Duodenal mucosa (tissue), 2 donors: ENCODE data around the gene MDGA2.
"Not testable (repeated sequence)": the region's sequence is repeated elsewhere in the genome, so short reads cannot be mapped to it uniquely, and the experiment has no call there.

Experiments used
- H3K27ac ChIP-seq: one replicate; pipeline ENCODE4 v1.7.0; 2013; ENCODE audit warnings: low read depth, low read length
- H3K27me3 ChIP-seq, 2 donors: one replicate each; pipeline ENCODE4 v1.7.0; 2013; ENCODE audit warnings: low read length in 2 of 2, control low read depth in 1 of 2; ENCODE audit not compliant: insufficient read depth in 2 of 2, control insufficient read depth in 1 of 2
- H3K36me3 ChIP-seq, 2 donors: one replicate each; pipeline ENCODE4 v1.7.0; 2013; ENCODE audit warnings: low read length in 2 of 2, control low read depth in 1 of 2; ENCODE audit not compliant: insufficient read depth in 2 of 2, control insufficient read depth in 1 of 2
- H3K4me1 ChIP-seq, 2 donors: one replicate each; pipeline ENCODE4 v1.7.0; 2013; ENCODE audit warnings: low read length in 2 of 2, control low read depth in 1 of 2; ENCODE audit not compliant: insufficient read depth in 2 of 2, control insufficient read depth in 1 of 2
- H3K4me3 ChIP-seq, 2 donors: one replicate each; pipeline ENCODE4 v1.7.0; 2013; ENCODE audit warnings: low read length in 2 of 2, low read depth in 1 of 2
- H3K9ac ChIP-seq, 2 donors: one replicate each; pipeline ENCODE4 v1.7.0; 2013; ENCODE audit warnings: low read length in 2 of 2, low read depth in 1 of 2
- H3K9me3 ChIP-seq, 2 donors: one replicate each; pipeline ENCODE4 v1.7.0; 2013; ENCODE audit warnings: low read length in 2 of 2, control low read depth in 1 of 2; ENCODE audit not compliant: control insufficient read depth in 1 of 2

Gene MDGA2

GRCh38 chr14:47269756-47270492, 405.5 kb downstream of the MDGA2 start:
- Histone ChIP-seq H3K27me3 (no peaks in the 10 kb centered on the region), H3K9me3 (no peaks in the 10 kb centered on the region), H3K4me3 (no peak overlapping the region)

GRCh38 chr14:47264842-47265241, 410.6 kb downstream of the MDGA2 start:
- Histone ChIP-seq H3K27me3 (no peaks in the 10 kb centered on the region), H3K27ac (no peak overlapping the region), H3K4me1 (no peaks in the 10 kb centered on the region), H3K9ac (no peak overlapping the region), H3K4me3 (no peak overlapping the region), H3K9me3 (no peaks in the 10 kb centered on the region), H3K36me3 (no peaks in the 10 kb centered on the region)

More at GRCh38 chr14:47269756-47270492, 405.5 kb downstream of the MDGA2 start:
- H3K9ac ChIP-seq: no peak overlapping the region
- H3K36me3 ChIP-seq: no peaks in the 10 kb centered on the region
- no peaks in the 10 kb centered on the region for H3K4me1 ChIP-seq
- no peak overlapping the region for H3K27ac ChIP-seq

DNA sequence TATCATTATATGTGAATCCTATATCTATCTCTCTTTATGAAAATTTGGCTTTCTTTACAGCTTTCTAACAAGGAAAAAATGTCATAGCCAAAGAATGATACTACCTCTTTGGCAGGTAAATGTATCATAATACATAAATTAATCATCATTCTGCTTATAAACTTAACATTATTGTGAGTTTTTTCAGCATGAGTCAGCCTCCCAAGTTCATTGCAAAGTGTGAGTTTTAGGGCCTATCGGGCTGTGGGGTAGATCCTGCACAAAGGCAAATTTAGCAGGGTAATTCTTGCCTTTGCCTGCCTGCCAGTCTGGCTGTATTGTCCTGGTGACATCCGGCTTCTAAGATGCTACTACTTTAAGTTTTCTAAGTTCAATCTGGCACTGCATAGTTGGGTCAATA, 412.6 kb downstream of the MDGA2 start:
- H3K36me3 ChIP-seq: no peaks in the 10 kb centered on the region
- H3K27me3 ChIP-seq: no peaks in the 10 kb centered on the region
- H3K4me1 ChIP-seq: no peaks in the 10 kb centered on the region
- H3K9me3 ChIP-seq: no peaks in the 10 kb centered on the region
- H3K4me3 ChIP-seq: no peak overlapping the region
- no peak overlapping the region for H3K9ac ChIP-seq
- no peak overlapping the region for H3K27ac ChIP-seq

DNA sequence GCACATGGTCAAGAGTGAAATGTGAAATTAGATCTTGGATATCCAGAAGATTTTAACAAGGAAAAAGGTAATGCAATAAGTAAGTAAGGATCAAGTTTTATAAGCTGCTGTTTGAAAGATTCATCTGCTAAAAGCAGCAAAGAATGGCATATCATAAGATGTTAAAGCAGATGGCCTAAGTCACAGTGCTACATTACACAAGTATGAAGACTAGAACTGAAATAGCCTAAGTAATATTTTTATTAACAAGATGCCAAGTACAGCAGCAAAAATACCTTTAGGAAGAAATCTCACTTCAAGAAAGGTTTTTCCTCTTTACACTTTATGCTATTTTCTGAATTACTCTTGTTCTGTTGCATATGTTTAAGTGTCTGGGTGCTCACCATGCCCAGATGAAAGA, 414.1 kb downstream of the MDGA2 start:
- no peak overlapping the region for H3K9ac ChIP-seq
- H3K27ac ChIP-seq: no peak overlapping the region
- H3K9me3 ChIP-seq: no peaks in the 10 kb centered on the region
- H3K27me3 ChIP-seq: no peaks in the 10 kb centered on the region
- H3K4me1 ChIP-seq: no peaks in the 10 kb centered on the region
- H3K36me3 ChIP-seq: no peaks in the 10 kb centered on the region
- no peak overlapping the region for H3K4me3 ChIP-seq

- no peak overlapping the region for H3K9ac ChIP-seq
- no peaks in the 10 kb centered on the region for H3K27me3 ChIP-seq
- no peaks in the 10 kb centered on the region for H3K9me3 ChIP-seq
- no peak overlapping the region for H3K27ac ChIP-seq
- no peak overlapping the region for H3K4me3 ChIP-seq
- no peaks in the 10 kb centered on the region for H3K36me3 ChIP-seq
- H3K4me1 ChIP-seq: no peaks in the 10 kb centered on the region
Observed at GRCh38 chr14:47259796-47260195, 415.6 kb downstream of the MDGA2 start.

GRCh38 chr14:47257013-47257412, 418.4 kb downstream of the MDGA2 start:
- Histone ChIP-seq H3K27ac (no peak overlapping the region), H3K36me3 (no peaks in the 10 kb centered on the region), H3K4me3 (no peak overlapping the region), H3K9ac (no peak overlapping the region), H3K9me3 (no peaks in the 10 kb centered on the region), H3K4me1 (no peaks in the 10 kb centered on the region), H3K27me3 (no peaks in the 10 kb centered on the region)

DNA sequence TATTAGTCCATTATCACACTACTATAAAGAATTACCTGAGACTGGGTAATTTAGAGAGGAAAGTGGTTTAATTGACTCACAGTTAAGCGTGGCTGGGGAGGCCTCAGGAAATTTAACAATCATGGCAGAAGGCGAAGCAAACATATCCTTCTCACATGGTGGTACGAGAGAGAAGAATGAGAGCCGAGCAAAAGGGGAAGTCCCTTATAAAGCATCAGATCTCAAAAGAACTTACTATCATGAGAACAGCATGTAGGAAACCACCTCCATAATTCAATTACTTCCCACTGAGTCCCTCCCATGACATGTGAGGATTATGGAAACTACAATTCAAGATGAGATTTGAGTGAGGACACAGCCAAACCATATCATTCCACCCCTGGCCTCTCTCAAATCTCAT, 422.6 kb downstream of the MDGA2 start:
- no peaks in the 10 kb centered on the region for H3K4me1 ChIP-seq
- no peak overlapping the region for H3K9ac ChIP-seq
- H3K36me3 ChIP-seq: no peaks in the 10 kb centered on the region
- H3K27me3 ChIP-seq: no peaks in the 10 kb centered on the region
- H3K27ac ChIP-seq: no peak overlapping the region
- H3K9me3 ChIP-seq: no peaks in the 10 kb centered on the region
- no peak overlapping the region for H3K4me3 ChIP-seq

DNA sequence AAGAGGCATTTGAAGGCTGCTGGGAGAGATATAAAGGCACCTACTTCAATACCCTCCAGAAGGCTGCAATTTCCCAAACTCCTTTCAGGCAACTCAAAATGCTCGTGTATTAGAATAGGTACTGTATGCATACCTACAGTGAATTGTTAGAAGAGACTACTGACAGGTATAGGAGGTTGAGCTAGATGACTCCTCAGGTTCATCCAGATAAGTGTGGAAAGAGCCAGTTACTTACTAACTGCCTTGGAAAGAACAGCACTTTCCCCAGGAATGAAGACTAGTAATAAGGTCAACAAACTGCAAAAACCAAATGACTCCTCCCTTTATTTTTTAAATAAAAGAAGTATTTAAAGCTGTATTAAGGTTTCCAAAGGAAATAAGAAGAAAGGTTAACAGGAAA, 429.0 kb downstream of the MDGA2 start:
- no peaks in the 10 kb centered on the region for H3K9me3 ChIP-seq
- H3K9ac ChIP-seq: no peak overlapping the region
- H3K4me3 ChIP-seq: no peak overlapping the region
- H3K4me1 ChIP-seq: no peaks in the 10 kb centered on the region
- H3K27me3 ChIP-seq: no peaks in the 10 kb centered on the region
- H3K36me3 ChIP-seq: no peaks in the 10 kb centered on the region
- no peak overlapping the region for H3K27ac ChIP-seq

- not testable (repeated sequence) for H3K4me3 ChIP-seq, H3K27me3 ChIP-seq, H3K9me3 ChIP-seq, H3K36me3 ChIP-seq, H3K9ac ChIP-seq, H3K27ac ChIP-seq, H3K4me1 ChIP-seq
Observed at GRCh38 chr14:47242579-47242978, 432.8 kb downstream of the MDGA2 start.

- H3K4me3 ChIP-seq: no peak overlapping the region
- no peak overlapping the region for H3K9ac ChIP-seq
- H3K27me3 ChIP-seq: no peaks in the 10 kb centered on the region
- no peaks in the 10 kb centered on the region for H3K4me1 ChIP-seq
- no peaks in the 10 kb centered on the region for H3K36me3 ChIP-seq
- H3K9me3 ChIP-seq: no peaks in the 10 kb centered on the region
- H3K27ac ChIP-seq: no peak overlapping the region
Observed at GRCh38 chr14:47240748-47241437, 434.5 kb downstream of the MDGA2 start.
